HepG2 (cell line): ENCODE data around the gene STX5. TPM values are rescaled to one million over a fixed set of nuclear protein-coding genes. Genes with fewer than 3 reads are reported as not detected.

ENCODE experiments used
- ATF7-NPFF ChIP-seq: sonication (generic); formaldehyde crosslinking; IDR thresholded peaks from 2 replicates; pipeline ENCODE4 v1.8.1; 2023; ENCODE audit warnings: mild to moderate bottlenecking, low read depth, missing genetic modification reagents, moderate library complexity
- ETV5 ChIP-seq: IDR thresholded peaks from 2 replicates; pipeline ENCODE4 v1.6.1; 2018; ENCODE audit warnings: missing biosample characterization, missing genetic modification reagents, inconsistent platforms, borderline replicate concordance
- HDAC6 ChIP-seq: fragments of 200-600 bp; sonication (generic); IDR thresholded peaks from 2 replicates; pipeline ENCODE4 v1.7.0; 2017; ENCODE audit warnings: mild to moderate bottlenecking, antibody characterized with exemption, low read length, low read depth
- ISL2 ChIP-seq: sonication (generic); formaldehyde crosslinking; IDR thresholded peaks from 2 replicates; pipeline ENCODE4 v1.5.0; 2020; ENCODE audit warnings: missing genetic modification reagents
- SNAI1 ChIP-seq: sonication (generic); formaldehyde crosslinking; IDR thresholded peaks from 2 replicates; pipeline ENCODE4 v1.5.0; 2020; ENCODE audit warnings: mild to moderate bottlenecking, missing genetic modification reagents, borderline replicate concordance
- SNAPC4 ChIP-seq: sonication (generic); formaldehyde crosslinking; IDR thresholded peaks from 2 replicates; pipeline ENCODE4 v1.4.0; 2020; ENCODE audit warnings: mild to moderate bottlenecking, missing genetic modification reagents
- SOX6 ChIP-seq, 2 experiments: fragments of 450-650 bp in 1 of 2; sonication (generic) in 1 of 2; formaldehyde crosslinking in 1 of 2; IDR thresholded peaks; 2 replicates each; pipeline versions ENCODE4 v1.4.0 to v1.6.1; 2017 to 2020; ENCODE audit warnings: antibody characterized with exemption in 1 of 2, mild to moderate bottlenecking in 1 of 2, missing genetic modification reagents in 1 of 2
- ZBED4 ChIP-seq: sonication (generic); formaldehyde crosslinking; IDR thresholded peaks from 2 replicates; pipeline ENCODE4 v1.4.0; 2020; ENCODE audit warnings: missing genetic modification reagents, borderline replicate concordance
- ZNF225 ChIP-seq: sonication (generic); formaldehyde crosslinking; IDR thresholded peaks from 2 replicates; pipeline ENCODE4 v1.4.0; 2020; ENCODE audit warnings: mild to moderate bottlenecking, missing genetic modification reagents
- ZNF354B ChIP-seq: sonication (generic); formaldehyde crosslinking; IDR thresholded peaks from 2 replicates; pipeline ENCODE4 v1.8.0; 2022; ENCODE audit warnings: mild to moderate bottlenecking, missing genetic modification reagents
- ZNF431 ChIP-seq: sonication (generic); formaldehyde crosslinking; IDR thresholded peaks from 2 replicates; pipeline ENCODE4 v1.9.0; 2022; ENCODE audit warnings: missing genetic modification reagents, low read depth, mild to moderate bottlenecking, borderline replicate concordance
- ZNF446 ChIP-seq: sonication (generic); formaldehyde crosslinking; IDR thresholded peaks from 2 replicates; pipeline ENCODE4 v1.5.0; 2020; ENCODE audit warnings: mild to moderate bottlenecking, missing genetic modification reagents
- ZNF570 ChIP-seq: sonication (generic); formaldehyde crosslinking; IDR thresholded peaks from 2 replicates; pipeline ENCODE4 v1.4.0; 2020; ENCODE audit warnings: mild to moderate bottlenecking, missing genetic modification reagents, borderline replicate concordance
- ZNF572 ChIP-seq: sonication (generic); formaldehyde crosslinking; IDR thresholded peaks from 2 replicates; pipeline ENCODE4 v1.5.1; 2020; ENCODE audit warnings: mild to moderate bottlenecking, missing genetic modification reagents
- ZNF598 ChIP-seq: sonication (generic); formaldehyde crosslinking; IDR thresholded peaks from 2 replicates; pipeline ENCODE4 v1.5.1; 2020; ENCODE audit warnings: mild to moderate bottlenecking, missing genetic modification reagents, borderline replicate concordance
- ZNF670 ChIP-seq: sonication (generic); formaldehyde crosslinking; IDR thresholded peaks from 2 replicates; pipeline ENCODE4 v1.8.0; 2022; ENCODE audit warnings: mild to moderate bottlenecking, missing genetic modification reagents, borderline replicate concordance
- ZNF672 ChIP-seq: sonication (generic); formaldehyde crosslinking; IDR thresholded peaks from 2 replicates; pipeline ENCODE4 v1.8.1; 2022; ENCODE audit warnings: missing genetic modification reagents
- ZNF674 ChIP-seq: sonication (generic); formaldehyde crosslinking; IDR thresholded peaks from 2 replicates; pipeline ENCODE4 v1.5.0; 2020; ENCODE audit warnings: low read depth, mild to moderate bottlenecking, missing genetic modification reagents
- ZNF703 ChIP-seq: sonication (generic); formaldehyde crosslinking; IDR thresholded peaks from 2 replicates; pipeline ENCODE4 v1.5.1; 2020; ENCODE audit warnings: missing genetic modification reagents, mild to moderate bottlenecking, moderate library complexity, borderline replicate concordance
- polyA plus RNA-seq, 8 experiments: library from polyadenylated mRNA; depleted of rRNA in 3 of 8; stranded (reverse) in 7 of 8; unstranded in 1 of 8; fragments of >200 nt; fragmentation: Illumina TruSeq in 4 of 8; extraction: Trizol in 4 of 8; gene quantifications; 2 replicates each; pipeline versions ENCODE4 v1.2.1 to v1.2.3, GENCODE V29; 2011 to 2016; ENCODE audit warnings: low read depth in 4 of 8, missing spikeins in 1 of 8, mixed read lengths in 1 of 8; ENCODE audit not compliant: insufficient read depth in 1 of 8
- total RNA-seq, 5 experiments: library from RNA; depleted of rRNA; stranded (reverse); fragments of >200 nt; fragmentation: Illumina TruSeq; extraction: Trizol; gene quantifications; 2 replicates each; pipeline ENCODE4 v1.2.3, GENCODE V29; 2016; ENCODE audit warnings: low read depth in 1 of 5

Gene STX5
- total and polyA plus RNA-seq, 2 of the 13 experiments (the other 11 are each of a cell fraction or from before 2014, with no cell fraction given), result 26.9 to 30.0 TPM

GRCh38 chr11:62791501-62792201 is 40.2 kb downstream of the STX5 start, which contains the start of gene TMEM223 (continued):
- TF ChIP-seq SNAI1 (CRISPR knock-in tag) (no peak), SOX6 (IDR thresholded peaks at IDR 0.05) (no peak), SOX6 (CRISPR knock-in tag; IDR thresholded peaks at IDR 0.05) (peak; percentile 48), ZBED4 (CRISPR knock-in tag) (no peak), ZNF672 (no peak), ZNF572 (CRISPR knock-in tag) (peak; percentile 68; the same call in 1 of the 2 replicates), ZNF446 (CRISPR knock-in tag) (peak; percentile 30; the same call in 1 of the 2 replicates), ZNF570 (CRISPR knock-in tag) (no peak), ZNF670 (CRISPR knock-in tag) (peak; percentile 85; the same call in 1 of the 2 replicates), ZNF703 (CRISPR knock-in tag) (no peak), ETV5 (CRISPR knock-in tag) (peak; percentile 93), ZNF225 (CRISPR knock-in tag) (peak; percentile 87; the same call in 1 of the 2 replicates), ZNF674 (CRISPR knock-in tag) (peak; percentile 35; the same call in 1 of the 2 replicates), ISL2 (CRISPR knock-in tag) (0 out of 2 replicates have a peak, but pooled peaks have one; percentile 10), ZNF431 (0 out of 2 replicates have a peak, but pooled peaks have one; percentile 59), HDAC6 (no peak), ATF7-NPFF (CRISPR knock-in tag) (peak; percentile 71), ZNF354B (CRISPR knock-in tag) (0 out of 2 replicates have a peak, but pooled peaks have one; percentile 51), ZNF598 (CRISPR knock-in tag) (peak; percentile 92; the same call in 1 of the 2 replicates), SNAPC4 (CRISPR knock-in tag) (no peak)
